22Rv1 (cell line): ENCODE results near the gene TRIM33.
"Not testable (repeated sequence)": the region's sequence is repeated elsewhere in the genome, so short reads cannot be mapped to it uniquely, and the experiment has no call there.

Experiments used
- H3K27ac ChIP-seq: fragments of 450-650 bp; 2 replicates; pipeline ENCODE4 v1.5.1; 2017
- ZFX ChIP-seq: fragments of 450-650 bp; IDR thresholded peaks from 2 replicates; pipeline ENCODE4 v1.6.1; 2017; ENCODE audit warnings: antibody characterized with exemption, borderline replicate concordance
- TF ChIP-seq, protein P1 (sequence below): fragments of 450-650 bp; IDR thresholded peaks from 2 replicates; pipeline ENCODE4 v1.5.1; 2017; ENCODE audit warnings: mild to moderate bottlenecking

The TRIM33 gene

DNA sequence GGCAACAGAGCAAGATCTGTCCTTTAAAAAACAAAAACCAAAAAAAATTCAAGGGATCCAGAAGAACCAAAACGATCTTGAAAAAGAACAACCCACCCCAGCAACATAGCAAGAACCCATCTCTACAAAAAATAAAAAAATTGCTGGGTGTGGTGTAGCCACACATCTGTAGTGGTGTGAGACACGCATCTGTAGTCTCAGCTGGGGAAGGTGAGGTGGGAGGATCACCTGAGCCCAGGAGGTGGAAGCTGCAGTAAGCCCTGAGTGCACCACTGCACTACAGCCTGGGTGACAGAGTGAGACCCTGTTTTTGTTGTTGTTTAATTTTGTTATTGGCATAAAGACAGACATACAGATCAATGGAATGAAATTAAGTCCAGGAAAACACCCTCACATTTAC lies 22.3 kb downstream of the TRIM33 start:
- TF ChIP-seq, protein P1, sequence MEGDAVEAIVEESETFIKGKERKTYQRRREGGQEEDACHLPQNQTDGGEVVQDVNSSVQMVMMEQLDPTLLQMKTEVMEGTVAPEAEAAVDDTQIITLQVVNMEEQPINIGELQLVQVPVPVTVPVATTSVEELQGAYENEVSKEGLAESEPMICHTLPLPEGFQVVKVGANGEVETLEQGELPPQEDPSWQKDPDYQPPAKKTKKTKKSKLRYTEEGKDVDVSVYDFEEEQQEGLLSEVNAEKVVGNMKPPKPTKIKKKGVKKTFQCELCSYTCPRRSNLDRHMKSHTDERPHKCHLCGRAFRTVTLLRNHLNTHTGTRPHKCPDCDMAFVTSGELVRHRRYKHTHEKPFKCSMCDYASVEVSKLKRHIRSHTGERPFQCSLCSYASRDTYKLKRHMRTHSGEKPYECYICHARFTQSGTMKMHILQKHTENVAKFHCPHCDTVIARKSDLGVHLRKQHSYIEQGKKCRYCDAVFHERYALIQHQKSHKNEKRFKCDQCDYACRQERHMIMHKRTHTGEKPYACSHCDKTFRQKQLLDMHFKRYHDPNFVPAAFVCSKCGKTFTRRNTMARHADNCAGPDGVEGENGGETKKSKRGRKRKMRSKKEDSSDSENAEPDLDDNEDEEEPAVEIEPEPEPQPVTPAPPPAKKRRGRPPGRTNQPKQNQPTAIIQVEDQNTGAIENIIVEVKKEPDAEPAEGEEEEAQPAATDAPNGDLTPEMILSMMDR = no peak
- TF ChIP-seq ZFX = no peak
- no peak overlapping the region for H3K27ac ChIP-seq

DNA sequence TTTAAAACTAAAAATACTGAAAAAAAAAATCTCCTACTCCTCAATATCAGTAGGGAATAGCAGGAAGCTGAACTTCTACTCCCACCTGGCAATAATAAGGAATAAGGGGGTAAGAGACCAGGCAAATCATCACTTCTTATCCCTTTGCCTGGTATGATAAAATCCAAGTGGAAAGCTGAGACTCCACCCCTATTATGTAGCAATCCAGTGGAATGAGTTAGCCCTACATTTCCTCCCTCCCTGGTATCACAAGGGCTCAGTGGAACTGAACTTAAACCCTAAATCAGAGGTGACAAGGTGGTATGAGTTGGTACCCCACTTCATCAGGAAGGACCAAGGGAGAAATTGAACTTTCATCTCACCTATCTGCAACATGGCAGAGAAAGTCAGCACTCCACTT lies 25.7 kb downstream of the TRIM33 start:
- no peak for TF ChIP-seq ZFX
- TF ChIP-seq, protein P1 = no peak
- no peak overlapping the region for H3K27ac ChIP-seq

DNA sequence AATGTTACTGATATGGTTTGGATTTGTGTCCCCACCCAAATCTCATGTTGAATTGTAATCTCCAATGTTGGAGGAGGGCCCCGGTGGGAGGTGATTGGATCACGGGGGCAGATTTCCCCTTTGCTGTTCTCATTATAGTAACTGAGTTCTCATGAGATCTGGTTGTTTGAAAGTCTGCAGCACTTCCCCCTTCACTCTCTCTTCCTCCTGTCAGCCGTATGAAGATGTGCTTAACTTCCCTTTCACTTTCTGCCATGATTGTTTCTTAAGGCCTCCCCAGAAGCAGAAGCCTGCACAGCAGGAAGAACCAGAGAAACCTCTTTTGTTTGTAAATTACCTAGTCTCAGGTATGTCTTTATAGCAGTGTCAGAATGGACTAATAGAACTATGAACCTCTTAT lies 28.4 kb downstream of the TRIM33 start:
- H3K27ac ChIP-seq = no peak overlapping the region
- no peak for TF ChIP-seq ZFX
- TF ChIP-seq, protein P1 = no peak

DNA sequence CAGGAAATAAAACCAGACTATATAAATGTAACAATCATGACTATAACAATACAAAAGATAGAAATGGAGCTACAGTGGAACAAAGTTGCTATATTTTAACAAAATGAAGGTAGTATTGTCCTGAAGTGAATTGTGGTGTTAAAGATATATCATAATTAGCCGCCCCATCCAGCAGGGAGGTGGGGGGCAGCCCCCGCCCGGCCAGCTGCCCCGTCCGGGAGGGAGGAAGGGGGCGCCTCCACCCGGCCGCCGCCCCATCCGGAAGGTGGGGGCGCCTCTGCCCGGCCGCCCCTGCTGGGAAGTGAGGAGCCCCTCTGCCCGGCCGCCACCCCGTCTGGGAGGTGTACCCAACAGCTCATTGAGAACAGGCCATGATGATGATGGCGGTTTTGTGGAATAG lies 31.4 kb downstream of the TRIM33 start:
- not testable (repeated sequence) for H3K27ac ChIP-seq

DNA sequence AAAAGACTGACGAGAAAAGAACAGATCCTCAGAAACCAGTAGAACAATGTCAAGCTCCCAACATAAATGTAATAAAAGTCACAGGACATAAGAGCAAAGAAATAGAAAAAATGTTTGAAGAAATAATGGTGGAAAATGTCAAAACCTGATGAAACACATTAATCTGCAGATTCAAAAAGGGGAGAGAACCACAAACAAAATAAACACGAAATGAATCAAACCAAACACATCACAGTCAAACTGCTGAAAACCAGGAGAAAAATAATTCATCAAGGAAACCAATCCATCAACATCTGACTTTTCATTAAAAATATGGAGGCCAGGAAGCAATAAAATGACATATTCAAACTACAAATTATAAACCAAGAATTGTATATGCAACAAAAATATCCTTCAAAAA lies 31.9 kb downstream of the TRIM33 start:
- H3K27ac ChIP-seq = no peak overlapping the region
- no peak for TF ChIP-seq ZFX
- TF ChIP-seq, protein P1 = no peak

DNA sequence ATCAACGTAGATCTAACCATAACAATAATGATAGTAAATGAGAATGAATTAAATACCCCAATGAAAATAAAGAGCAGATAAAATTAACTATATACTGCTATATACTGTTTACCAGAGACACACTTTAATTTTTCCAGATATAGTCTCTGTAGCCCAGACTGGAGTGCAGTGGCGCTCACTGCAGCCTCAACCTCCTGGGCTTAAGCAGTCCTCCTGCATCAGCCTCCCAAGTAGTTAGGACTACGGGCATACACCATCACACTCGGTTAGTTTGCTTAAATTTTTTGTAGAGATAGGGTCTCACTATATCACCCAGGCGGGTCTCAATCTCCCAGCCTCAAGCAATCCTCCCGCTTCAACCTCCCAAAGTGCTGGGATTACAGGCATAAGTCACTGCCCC lies 37.2 kb downstream of the TRIM33 start:
- no peak overlapping the region for H3K27ac ChIP-seq
- TF ChIP-seq, protein P1 = no peak
- TF ChIP-seq ZFX = no peak

DNA sequence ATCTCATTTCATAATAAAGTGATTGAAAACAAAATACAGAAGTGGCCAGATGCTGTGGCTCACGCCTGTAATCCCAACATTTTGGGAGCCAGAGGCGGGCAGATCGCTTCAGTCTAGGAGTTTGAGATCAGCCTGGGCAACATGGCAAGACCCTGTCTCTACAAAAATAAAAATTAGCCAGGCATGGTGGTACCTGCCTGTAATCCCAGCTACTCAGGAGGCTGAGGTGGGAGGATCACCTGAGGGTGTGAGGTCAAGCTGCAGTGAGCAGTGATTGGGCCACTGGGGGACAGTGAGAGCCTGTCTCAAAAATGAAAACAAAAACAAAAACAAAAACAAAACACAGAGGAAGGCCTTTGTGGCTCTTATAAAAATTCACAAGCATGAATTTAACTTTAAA lies 38.6 kb downstream of the TRIM33 start:
- no peak overlapping the region for H3K27ac ChIP-seq
- no peak for TF ChIP-seq ZFX
- TF ChIP-seq, protein P1 = no peak

DNA sequence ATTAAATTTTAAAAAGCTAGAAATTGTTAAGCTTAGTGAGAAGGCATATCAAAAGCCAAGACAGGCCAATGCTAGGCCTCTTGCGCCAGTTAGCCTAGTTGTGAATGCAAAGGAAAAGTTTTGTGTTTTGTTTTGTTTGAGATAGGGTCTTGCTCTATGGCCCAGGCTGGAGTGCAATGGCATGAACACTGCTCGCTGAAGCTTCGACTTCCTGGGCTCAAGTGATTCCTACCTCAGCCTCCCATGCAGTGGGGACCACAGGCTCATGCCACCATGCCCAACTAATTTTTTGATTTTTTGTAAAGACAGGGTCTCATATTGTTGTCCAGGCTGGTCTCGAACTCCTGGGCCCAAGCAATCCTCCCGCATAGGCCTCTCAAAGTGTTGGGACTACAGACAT lies 40.3 kb downstream of the TRIM33 start:
- no peak for TF ChIP-seq ZFX
- TF ChIP-seq, protein P1 = no peak
- H3K27ac ChIP-seq = no peak overlapping the region
